Heart left ventricle (tissue), 13 donors: Measurements from ENCODE around the gene SMPD3.

ENCODE experiments used
- CTCF ChIP-seq, 12 donors: fragments of 200-600 bp; sonication (generic) in 4 of 12; IDR thresholded peaks; one replicate each; pipeline versions ENCODE4 v1.5.0 to v1.8.0; 2018 to 2022; ENCODE audit warnings: antibody characterized with exemption in 12 of 12, mild to moderate bottlenecking in 5 of 12
- POLR2A ChIP-seq, 2 donors: fragments of 450-650 bp; IDR thresholded peaks; one replicate each; pipeline ENCODE4 v1.6.1; 2017; ENCODE audit warnings: antibody characterized with exemption in 2 of 2, mild to moderate bottlenecking in 2 of 2, moderate library complexity in 2 of 2
- donor health status: ischemic (EF 13 %, LVEDD 7.1; RV severe dilation, severe dysfunction).
- donor health status: DM: no; HTN: yes; CAD: no.
- donor health status: DM: no; HTN: no; CAD: no.
- donor health status: ischemic (EF 25% LVEDD 6.9; RV normal size, moderate dysfunction).
- donor health status: ischemic (EF 25% LVEDD 5.7; RV mildly dilated, moderate dysfunction).
- donor health status: ischemic (EF 35%, LVEDD 5.7; RV mildly dilated, moderate dysfunction).
- donor health status: nonischemic (EF 11% LVEDD 7.7; RV severe dilation, severe dysfunction).
- donor health status: DM: yes; HTN: yes; CAD: no.
- donor health status: PGD.
- donor health status: ischemic (EF 29% LVEDD 5.4; RV normal size, mild dysfunction).
- donor health status: nonischemic (EF 23%, LVEDD 6.1; RV moderate dilation, normal function).

GRCh38 chr16:68366062-68366461 is 82.2 kb downstream of the SMPD3 start:
- TF ChIP-seq CTCF (IDR thresholded peaks at IDR 0.05) (no peak), POLR2A (IDR thresholded peaks at IDR 0.05) (no peak)
